ENCODE measurements around the gene DNASE1L1.

The DNASE1L1 gene

GRCh38 chrX:154384284-154384892, 24.7 kb downstream of the DNASE1L1 start:
- peak in 1 of 2 experiments; percentile 13 for TF ChIP-seq CTCF (IDR thresholded peaks at IDR 0.05)
- DNase-seq, result no peak
- peaks cover 0 to 31% (median 16%) of the 10 kb centered on the region in 4 donors for H3K4me1 ChIP-seq
- H3K27ac ChIP-seq, result peak overlapping the region in 1 of 2 donors; percentile 100
- no peaks in the 10 kb centered on the region for H3K27me3 ChIP-seq
- no peaks in the 10 kb centered on the region for H3K9me3 ChIP-seq
- peaks cover 0 to 10% (median 0%) of the 10 kb centered on the region in 3 donors for H3K36me3 ChIP-seq
- intact Hi-C loops (cut with DNase I; ENCODE audit: low total_unique reads), result no loop called here
- H3K4me3 ChIP-seq, result no peak overlapping the region

- peak in 1 of 2 donors; percentile 77 for DNase-seq
- TF ChIP-seq CTCF (IDR thresholded peaks at IDR 0.05), result no peak
- intact Hi-C loops (cut with DNase I; ENCODE audit: low total_unique reads), result no loop called here
- Histone ChIP-seq H3K4me1 (peaks cover 0 to 31% (median 16%) of the 10 kb centered on the region in 4 donors), H3K9me3 (no peaks in the 10 kb centered on the region), H3K27me3 (no peaks in the 10 kb centered on the region), H3K27ac (peak overlapping the region in 1 of 2 donors; percentile 100), H3K36me3 (peaks cover 0 to 10% (median 0%) of the 10 kb centered on the region in 3 donors), H3K4me3 (no peak overlapping the region)
Observed at GRCh38 chrX:154383359-154384283, 25.4 kb downstream of the DNASE1L1 start.

GRCh38 chrX:154382483-154383069, 26.5 kb downstream of the DNASE1L1 start:
- peak overlapping the region in 1 of 2 donors; percentile 100 for H3K27ac ChIP-seq
- TF ChIP-seq CTCF (IDR thresholded peaks at IDR 0.05), result no peak
- intact Hi-C loops (cut with DNase I; ENCODE audit: low total_unique reads), result no loop called here

GRCh38 chrX:154381271-154381670, 27.8 kb downstream of the DNASE1L1 start:
- Histone ChIP-seq H3K9me3 (no peaks in the 10 kb centered on the region), H3K4me1 (peaks cover 0 to 44% (median 24%) of the 10 kb centered on the region in 4 donors), H3K36me3 (peaks cover 0 to 10% (median 0%) of the 10 kb centered on the region in 3 donors), H3K4me3 (peak overlapping the region; percentile 87 to 93), H3K27me3 (no peaks in the 10 kb centered on the region), H3K27ac (peak overlapping the region; percentile 97 to 100)
- TF ChIP-seq CTCF (IDR thresholded peaks at IDR 0.05), result no peak
- intact Hi-C loops (cut with DNase I; ENCODE audit: low total_unique reads), result no loop called here
- no peak for DNase-seq

More at GRCh38 chrX:154382483-154383069, 26.5 kb downstream of the DNASE1L1 start:
- Histone ChIP-seq H3K4me1 (peaks cover 0 to 31% (median 18%) of the 10 kb centered on the region in 4 donors), H3K36me3 (peaks cover 0 to 10% (median 0%) of the 10 kb centered on the region in 3 donors), H3K27me3 (no peaks in the 10 kb centered on the region), H3K4me3 (no peak overlapping the region), H3K9me3 (no peaks in the 10 kb centered on the region)
- DNase-seq, result peak in 1 of 2 donors; percentile 76

GRCh38 chrX:154380787-154381186, 28.3 kb downstream of the DNASE1L1 start:
- intact Hi-C loops (cut with DNase I; ENCODE audit: low total_unique reads), result no loop called here
- DNase-seq, result no peak
- no peaks in the 10 kb centered on the region for H3K27me3 ChIP-seq
- H3K9me3 ChIP-seq, result no peaks in the 10 kb centered on the region
- peak overlapping the region; percentile 97 to 100 for H3K27ac ChIP-seq
- H3K36me3 ChIP-seq, result peaks cover 0 to 10% (median 0%) of the 10 kb centered on the region in 3 donors
- peaks cover 0 to 48% (median 24%) of the 10 kb centered on the region in 4 donors for H3K4me1 ChIP-seq
- TF ChIP-seq CTCF (IDR thresholded peaks at IDR 0.05), result no peak
- peak overlapping the region; percentile 87 to 93 for H3K4me3 ChIP-seq

All from tibial artery (tissue), 4 donors.